Measurements from ENCODE around the gene PLPP3. TPM values are rescaled to one million over a fixed set of nuclear protein-coding genes. Genes with fewer than 3 reads are reported as not detected.

Gene PLPP3
- total RNA-seq, 4 donors from 2014 or later, result 138 to 244 (median 181) TPM

DNA sequence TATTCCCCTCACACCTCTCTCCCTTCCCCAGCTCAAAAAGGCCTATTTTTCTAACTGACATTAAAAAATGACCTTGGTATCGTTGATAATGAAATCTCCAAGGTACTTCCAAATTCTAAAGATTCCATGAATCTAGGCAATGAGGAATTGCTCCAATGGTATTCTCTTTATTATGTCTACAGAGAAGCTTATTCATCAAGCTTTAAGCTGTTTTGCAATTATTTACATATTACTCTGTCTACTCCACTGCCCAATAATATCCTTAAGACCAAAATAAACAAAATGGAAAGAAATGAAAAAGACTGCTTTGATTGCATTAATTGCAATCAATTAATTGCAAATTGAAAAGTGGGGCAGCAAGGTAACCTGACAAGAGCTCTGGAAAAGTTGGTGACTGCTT lies 7.9 kb downstream of the PLPP3 start:
- intact Hi-C loops (cut with DNase I), result loop anchor here (10.0 kb wide), 2 partner anchors 97 to 497 kb away; no protein-coding TSS in a partner anchor
- no peak overlapping the region for H3K4me3 ChIP-seq
- H3K36me3 ChIP-seq, result no peaks in the 10 kb centered on the region
- WGBS, result 58% methylated on average over 1 of the region's 1 CpG
- H3K9me3 ChIP-seq, result no peaks in the 10 kb centered on the region
- TF ChIP-seq POLR2AphosphoS5 (IDR thresholded peaks at IDR 0.05) (no peak), EP300 (IDR thresholded peaks at IDR 0.05) (no peak), POLR2A (IDR thresholded peaks at IDR 0.05; ENCODE audit: low read depth) (no peak)
- TF ChIP-seq, protein P1, sequence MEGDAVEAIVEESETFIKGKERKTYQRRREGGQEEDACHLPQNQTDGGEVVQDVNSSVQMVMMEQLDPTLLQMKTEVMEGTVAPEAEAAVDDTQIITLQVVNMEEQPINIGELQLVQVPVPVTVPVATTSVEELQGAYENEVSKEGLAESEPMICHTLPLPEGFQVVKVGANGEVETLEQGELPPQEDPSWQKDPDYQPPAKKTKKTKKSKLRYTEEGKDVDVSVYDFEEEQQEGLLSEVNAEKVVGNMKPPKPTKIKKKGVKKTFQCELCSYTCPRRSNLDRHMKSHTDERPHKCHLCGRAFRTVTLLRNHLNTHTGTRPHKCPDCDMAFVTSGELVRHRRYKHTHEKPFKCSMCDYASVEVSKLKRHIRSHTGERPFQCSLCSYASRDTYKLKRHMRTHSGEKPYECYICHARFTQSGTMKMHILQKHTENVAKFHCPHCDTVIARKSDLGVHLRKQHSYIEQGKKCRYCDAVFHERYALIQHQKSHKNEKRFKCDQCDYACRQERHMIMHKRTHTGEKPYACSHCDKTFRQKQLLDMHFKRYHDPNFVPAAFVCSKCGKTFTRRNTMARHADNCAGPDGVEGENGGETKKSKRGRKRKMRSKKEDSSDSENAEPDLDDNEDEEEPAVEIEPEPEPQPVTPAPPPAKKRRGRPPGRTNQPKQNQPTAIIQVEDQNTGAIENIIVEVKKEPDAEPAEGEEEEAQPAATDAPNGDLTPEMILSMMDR (IDR thresholded peaks at IDR 0.05), result no peak
- peaks cover 45 to 75% (median 70%) of the 10 kb centered on the region in 4 donors for H3K4me1 ChIP-seq
- DNase-seq (ENCODE audit: extremely low spot score), result no peak
- no peaks in the 10 kb centered on the region for H3K27me3 ChIP-seq
- H3K27ac ChIP-seq (replicated peaks in 1 of 4), result no peak overlapping the region

DNA sequence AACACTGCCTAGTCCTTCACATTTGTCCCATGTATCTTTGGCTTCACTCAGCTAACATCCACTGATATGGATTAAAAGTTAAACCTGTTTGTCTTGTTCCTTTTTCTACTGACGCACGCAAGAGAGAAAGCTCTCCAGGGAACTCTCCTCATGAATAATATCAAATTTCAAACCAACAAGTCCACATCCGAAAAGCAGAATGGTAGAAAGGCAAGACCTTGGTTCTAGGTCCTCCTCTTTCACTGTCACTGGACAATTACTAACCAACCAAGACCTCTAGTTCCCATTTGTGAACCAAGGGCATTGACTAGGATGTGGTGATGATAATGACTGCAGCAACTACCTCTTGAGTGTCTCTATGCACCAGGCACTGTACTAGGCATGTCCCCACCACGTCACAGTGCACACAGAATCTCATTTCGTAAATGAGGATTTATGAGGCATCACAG lies 8.4 kb downstream of the PLPP3 start:
- Histone ChIP-seq H3K4me3 (no peak overlapping the region), H3K9me3 (no peaks in the 10 kb centered on the region), H3K27me3 (no peaks in the 10 kb centered on the region), H3K4me1 (peaks cover 50 to 75% (median 70%) of the 10 kb centered on the region in 4 donors), H3K36me3 (no peaks in the 10 kb centered on the region), H3K27ac (replicated peaks in 1 of 4) (no peak overlapping the region)
- WGBS, result 73% methylated on average over 5 of the region's 5 CpGs
- intact Hi-C loops (cut with DNase I), result loop anchor here (10.0 kb wide), 2 partner anchors 96 to 496 kb away; no protein-coding TSS in a partner anchor
- TF ChIP-seq EP300 (IDR thresholded peaks at IDR 0.05) (no peak), POLR2A (IDR thresholded peaks at IDR 0.05; ENCODE audit: low read depth) (no peak), POLR2AphosphoS5 (IDR thresholded peaks at IDR 0.05) (no peak)
- TF ChIP-seq, protein P1 (IDR thresholded peaks at IDR 0.05), result no peak
- DNase-seq (ENCODE audit: extremely low spot score), result no peak

DNA sequence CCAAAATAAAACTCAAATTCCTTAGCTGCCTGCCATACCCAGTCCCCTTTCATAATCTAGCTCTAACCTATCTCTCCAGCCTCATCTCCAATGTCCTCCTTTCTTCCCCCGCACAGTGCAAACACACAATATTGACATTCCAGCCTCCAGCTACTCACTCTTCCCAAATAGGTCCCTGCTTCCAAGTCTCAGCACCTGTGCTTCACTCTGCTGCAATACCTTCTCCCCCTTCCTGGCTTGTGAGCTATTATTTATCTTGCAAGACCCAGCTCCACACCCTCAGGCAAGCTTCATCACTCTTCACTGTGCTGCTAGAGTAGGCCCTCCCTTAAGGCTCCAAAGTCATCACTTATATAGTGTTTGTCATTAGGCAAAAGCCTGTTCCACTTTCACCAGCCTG lies 9.7 kb downstream of the PLPP3 start:
- Histone ChIP-seq H3K4me3 (no peak overlapping the region), H3K9me3 (no peaks in the 10 kb centered on the region), H3K4me1 (peaks cover 63 to 78% (median 73%) of the 10 kb centered on the region in 4 donors), H3K36me3 (no peaks in the 10 kb centered on the region), H3K27me3 (no peaks in the 10 kb centered on the region), H3K27ac (replicated peaks in 1 of 4) (no peak overlapping the region)
- DNase-seq (ENCODE audit: extremely low spot score), result no peak
- TF ChIP-seq EP300 (IDR thresholded peaks at IDR 0.05) (no peak), POLR2A (IDR thresholded peaks at IDR 0.05; ENCODE audit: low read depth) (no peak), POLR2AphosphoS5 (IDR thresholded peaks at IDR 0.05) (no peak)
- WGBS, result 90% methylated on average over 1 of the region's 1 CpG
- intact Hi-C loops (cut with DNase I), result loop anchor here (10.0 kb wide), 2 partner anchors 95 to 495 kb away; no protein-coding TSS in a partner anchor

DNA sequence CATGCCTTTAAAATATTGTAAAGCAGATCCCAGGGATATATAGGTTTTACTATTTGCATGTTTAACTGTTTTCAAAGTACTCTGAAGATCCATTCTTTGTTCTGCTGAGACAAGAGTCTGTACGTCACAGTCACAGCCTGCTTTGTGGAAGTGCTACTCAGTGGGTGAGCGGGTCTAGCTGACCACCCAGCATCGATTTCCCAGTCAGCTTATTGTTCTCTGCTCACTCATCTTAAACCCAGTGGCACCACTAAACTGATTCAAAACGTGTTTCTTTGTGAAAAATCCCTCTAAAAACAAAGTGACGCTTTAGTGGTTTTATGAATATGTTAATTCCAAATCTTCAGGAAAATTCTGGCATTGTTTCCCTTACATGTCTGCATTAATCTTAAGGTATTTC lies 12.4 kb downstream of the PLPP3 start:
- H3K9me3 ChIP-seq, result no peaks in the 10 kb centered on the region
- H3K27me3 ChIP-seq, result no peaks in the 10 kb centered on the region
- H3K27ac ChIP-seq (replicated peaks in 1 of 4), result no peak overlapping the region
- intact Hi-C loops (cut with DNase I), result no loop called here
- no peak for DNase-seq (ENCODE audit: extremely low spot score)
- H3K36me3 ChIP-seq, result no peaks in the 10 kb centered on the region
- WGBS, result 71% methylated on average over 5 of the region's 5 CpGs
- H3K4me3 ChIP-seq, result no peak overlapping the region
- TF ChIP-seq POLR2AphosphoS5 (IDR thresholded peaks at IDR 0.05), result no peak
- TF ChIP-seq, protein P1 (IDR thresholded peaks at IDR 0.05), result no peak
- TF ChIP-seq EP300 (IDR thresholded peaks at IDR 0.05), result no peak
- no peak for TF ChIP-seq POLR2A (IDR thresholded peaks at IDR 0.05; ENCODE audit: low read depth)
- peaks cover 65 to 80% (median 75%) of the 10 kb centered on the region in 4 donors for H3K4me1 ChIP-seq

DNA sequence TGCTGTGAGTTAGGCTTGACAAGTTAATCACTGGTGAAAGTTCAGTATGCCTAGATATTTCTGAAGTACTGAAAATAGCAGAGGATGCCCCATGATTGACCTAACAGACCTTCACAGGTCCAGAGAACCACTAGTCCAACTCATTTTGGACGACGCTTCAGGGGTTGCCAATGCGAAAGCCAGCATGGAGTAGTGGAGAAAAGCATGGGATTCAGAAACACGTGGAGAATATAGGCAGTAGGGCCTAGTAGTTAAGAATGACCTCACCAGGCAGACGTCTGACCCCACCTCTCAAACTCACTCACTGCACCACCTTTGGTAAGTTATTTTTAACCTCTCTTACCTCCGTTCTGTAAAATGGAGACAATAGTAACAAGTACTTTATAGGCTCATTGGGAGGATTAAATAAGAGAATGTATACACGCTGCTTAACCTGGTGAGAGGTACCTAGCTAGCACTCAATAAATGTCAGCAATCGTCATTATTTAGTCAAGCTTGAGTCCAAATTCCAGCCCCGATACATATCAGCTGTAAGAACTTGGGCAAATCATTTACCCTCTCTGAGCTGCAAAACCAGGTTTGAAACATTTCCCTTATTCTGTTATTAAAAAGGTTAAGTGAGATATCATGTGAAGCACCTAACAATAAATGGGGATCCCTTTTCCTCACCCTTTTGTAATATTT lies 13.2 kb downstream of the PLPP3 start:
- H3K9me3 ChIP-seq, result no peaks in the 10 kb centered on the region
- H3K4me3 ChIP-seq, result no peak overlapping the region
- TF ChIP-seq, protein P1 (IDR thresholded peaks at IDR 0.05), result no peak
- TF ChIP-seq POLR2A (IDR thresholded peaks at IDR 0.05; ENCODE audit: low read depth), result no peak
- TF ChIP-seq POLR2AphosphoS5 (IDR thresholded peaks at IDR 0.05), result no peak
- TF ChIP-seq EP300 (IDR thresholded peaks at IDR 0.05), result no peak
- whole genome bisulfite sequencing, result 71% methylated on average over 9 of the region's 9 CpGs
- peaks cover 69 to 80% (median 76%) of the 10 kb centered on the region in 4 donors for H3K4me1 ChIP-seq
- no peaks in the 10 kb centered on the region for H3K27me3 ChIP-seq
- H3K27ac ChIP-seq (replicated peaks in 1 of 4), result peak overlapping the region in 2 of 4 donors; percentile 45 to 56
- intact Hi-C loops (cut with DNase I), result no loop called here
- DNase-seq (ENCODE audit: extremely low spot score), result no peak
- no peaks in the 10 kb centered on the region for H3K36me3 ChIP-seq
